CD4-positive, alpha-beta T cell treated with Interleukin-21 for 1 hour (primary cell): ENCODE measurements around the gene FTSJ3.

Source experiments
- DNase-seq: peaks from one replicate; pipeline ENCODE4 v3.0.0-alpha.2; 2020

FTSJ3 gene

GRCh38 chr17:63785556-63785955 lies 41.9 kb downstream of the FTSJ3 start:
- DNase-seq = no peak

GRCh38 chr17:63783522-63783921 lies 43.9 kb downstream of the FTSJ3 start:
- no peak for DNase-seq

- no peak for DNase-seq
Observed at GRCh38 chr17:63780928-63781327, 46.5 kb downstream of the FTSJ3 start.

GRCh38 chr17:63780507-63780906 lies 47.0 kb downstream of the FTSJ3 start:
- DNase-seq = no peak

- DNase-seq = no peak
Observed at GRCh38 chr17:63775420-63775819, 52.0 kb downstream of the FTSJ3 start.

GRCh38 chr17:63774969-63775265 lies 52.5 kb downstream of the FTSJ3 start:
- DNase-seq = no peak

- DNase-seq = peak; percentile 94
Observed at GRCh38 chr17:63774141-63774968, 53.1 kb downstream of the FTSJ3 start, which contains the start of gene DDX42. Gene DDX42 (plus strand): TSS chr17:63774170. CDS start chr17:63787050, 12,880 bp downstream.

GRCh38 chr17:63773272-63774140 lies 54.0 kb downstream of the FTSJ3 start, which contains the start of gene CCDC47:
Gene CCDC47 (minus strand): TSS chr17:63773597. CDS start chr17:63766175, 7,422 bp downstream.
- DNase-seq = peak; percentile 99

- DNase-seq = peak; percentile 7
Observed at GRCh38 chr17:63772801-63773271, 54.6 kb downstream of the FTSJ3 start.
